NCI-H146 treated with DMSO at 0.1 percent for 48 hours (cell line): Measurements from ENCODE around the gene TNFRSF13B.
"Not testable (repeated sequence)": the region's sequence is repeated elsewhere in the genome, so short reads cannot be mapped to it uniquely, and the experiment has no call there.

Source experiments
- DNase-seq: peaks from one replicate; lab custom pipeline; 2025; ENCODE audit not compliant: unreplicated experiment; lab: John Stamatoyannopoulos, UW

Gene TNFRSF13B

DNA sequence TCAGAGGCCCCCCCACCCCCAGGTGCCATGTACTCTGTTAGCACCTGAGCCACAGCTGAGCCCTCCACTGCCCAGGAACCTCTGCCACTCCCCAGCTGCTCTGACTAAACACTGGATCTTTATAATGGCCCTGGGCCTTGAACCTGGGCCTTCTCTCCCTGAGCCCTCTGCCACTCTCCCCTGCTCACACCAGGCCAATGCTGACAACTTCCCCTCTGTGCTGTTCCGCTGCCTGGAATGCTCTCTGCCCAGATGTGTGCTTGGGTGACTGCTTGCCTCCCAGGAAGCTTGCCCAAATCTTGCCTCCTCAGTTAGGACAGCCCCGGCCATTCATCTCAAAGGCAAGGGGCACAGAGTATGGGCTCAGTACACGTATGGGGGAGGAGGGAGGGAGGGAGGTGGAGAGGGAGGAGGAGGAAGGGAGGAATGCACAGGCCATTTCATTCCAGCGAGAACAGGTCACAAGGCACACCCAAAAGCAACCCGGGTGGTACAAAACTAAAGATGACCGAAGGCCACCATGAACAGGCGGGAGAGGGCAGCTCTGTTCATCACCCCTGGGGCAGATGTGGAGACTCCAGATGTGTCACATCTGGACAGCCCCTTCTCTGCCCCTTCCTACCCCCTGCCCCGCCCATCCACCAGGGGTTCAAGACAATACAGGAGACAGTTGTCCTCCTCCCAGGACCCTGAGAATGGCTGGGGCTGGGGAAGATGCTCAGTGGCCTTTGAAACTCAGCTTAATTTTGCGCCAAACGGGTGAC, 15.3 kb upstream of the TNFRSF13B start:
- DNase-seq = no peak

DNA sequence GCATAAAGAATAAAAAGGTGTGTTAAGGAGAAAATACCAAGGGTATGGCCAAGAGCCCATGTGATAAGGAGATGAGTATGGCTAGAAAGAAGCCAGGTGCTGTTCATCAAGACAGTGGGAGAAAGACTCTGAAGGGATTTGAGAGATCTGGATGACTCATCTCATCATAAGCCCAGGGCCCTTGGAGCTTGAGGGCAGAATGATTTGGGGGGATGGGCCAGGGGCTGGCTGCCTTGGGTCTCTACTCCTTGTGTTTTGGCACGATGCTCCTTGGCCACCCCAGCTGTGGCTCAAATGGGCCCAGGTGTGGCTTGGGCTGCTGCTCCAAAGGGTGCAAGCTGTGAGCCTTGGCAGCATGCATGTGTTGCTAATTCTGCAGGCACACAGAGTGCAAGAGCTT, 14.5 kb upstream of the TNFRSF13B start:
- DNase-seq = no peak

DNA sequence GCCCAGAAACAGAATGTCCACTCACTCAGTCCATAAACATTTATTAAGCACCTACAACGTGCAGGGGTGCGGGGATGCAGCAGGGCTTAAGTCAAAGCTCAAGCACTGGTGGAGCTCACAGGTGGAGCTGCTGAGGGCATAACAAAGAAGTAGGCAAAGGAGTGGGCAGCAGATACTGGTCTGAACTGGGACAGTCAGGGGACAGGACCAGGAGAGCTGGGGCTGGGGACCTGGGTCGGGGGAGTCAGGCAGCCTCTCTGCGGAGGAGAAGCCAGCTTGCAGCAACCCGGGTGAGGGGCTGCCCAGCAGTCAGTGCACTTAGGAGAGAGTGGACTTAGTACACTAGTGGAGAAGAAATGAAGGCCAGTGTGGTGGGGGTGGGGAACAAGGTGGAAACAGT, 10.0 kb upstream of the TNFRSF13B start:
- DNase-seq = no peak

- peak; percentile 79 for DNase-seq
Observed at GRCh38 chr17:16980813-16981731, 9.2 kb upstream of the TNFRSF13B start.

DNA sequence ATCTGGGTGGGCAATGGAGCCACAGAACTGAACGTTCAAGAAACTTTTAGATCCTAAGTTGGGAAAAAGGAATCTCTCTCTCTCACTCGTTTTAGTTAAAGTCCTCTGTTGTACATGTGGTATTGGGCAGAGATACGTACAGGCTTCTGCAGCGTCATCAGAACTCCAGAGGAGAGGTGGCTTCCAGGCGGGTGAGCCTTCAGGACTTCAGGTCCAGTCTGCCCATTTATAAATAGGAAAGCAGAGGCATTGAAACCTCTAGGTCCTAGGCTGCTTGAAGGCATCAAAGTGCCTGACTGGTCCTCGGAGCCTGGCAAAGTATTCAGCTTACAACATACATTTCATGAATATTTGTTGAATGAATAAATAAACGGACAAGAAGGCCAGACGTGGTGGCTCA, 8.1 kb upstream of the TNFRSF13B start:
- DNase-seq = no peak

DNA sequence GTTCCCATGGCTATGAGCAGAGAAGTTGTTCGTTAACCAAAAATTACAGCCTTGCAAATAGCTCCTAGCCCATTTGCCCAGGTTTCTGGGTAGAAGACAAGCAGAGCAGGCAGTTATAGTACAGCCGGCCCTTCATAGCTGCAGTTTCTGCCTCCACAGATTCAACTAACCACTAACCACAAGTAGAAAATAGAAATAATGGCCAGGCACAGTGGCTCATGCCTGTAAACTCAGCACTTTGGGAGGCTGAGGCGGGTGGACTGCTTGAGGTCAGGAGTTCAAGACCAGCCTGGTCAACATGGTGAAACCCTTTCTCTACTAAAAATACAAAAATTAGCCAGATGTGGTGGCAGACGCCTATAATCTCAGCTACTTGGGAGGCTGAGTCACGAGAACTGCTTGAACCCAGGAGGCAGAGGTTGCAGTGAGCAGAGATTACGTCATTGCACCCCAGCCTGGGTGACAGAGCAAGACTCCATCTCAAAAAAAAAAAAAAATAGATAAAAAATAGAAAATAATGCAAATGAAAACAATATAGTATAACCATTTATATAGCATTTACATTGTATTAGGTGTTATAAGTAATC, 7.4 kb upstream of the TNFRSF13B start:
- DNase-seq = not testable (repeated sequence)

- DNase-seq = no peak
Observed at GRCh38 chr17:16977932-16978331, 6.0 kb upstream of the TNFRSF13B start.

GRCh38 chr17:16976725-16977550, 5.0 kb upstream of the TNFRSF13B start:
- no peak for DNase-seq

DNA sequence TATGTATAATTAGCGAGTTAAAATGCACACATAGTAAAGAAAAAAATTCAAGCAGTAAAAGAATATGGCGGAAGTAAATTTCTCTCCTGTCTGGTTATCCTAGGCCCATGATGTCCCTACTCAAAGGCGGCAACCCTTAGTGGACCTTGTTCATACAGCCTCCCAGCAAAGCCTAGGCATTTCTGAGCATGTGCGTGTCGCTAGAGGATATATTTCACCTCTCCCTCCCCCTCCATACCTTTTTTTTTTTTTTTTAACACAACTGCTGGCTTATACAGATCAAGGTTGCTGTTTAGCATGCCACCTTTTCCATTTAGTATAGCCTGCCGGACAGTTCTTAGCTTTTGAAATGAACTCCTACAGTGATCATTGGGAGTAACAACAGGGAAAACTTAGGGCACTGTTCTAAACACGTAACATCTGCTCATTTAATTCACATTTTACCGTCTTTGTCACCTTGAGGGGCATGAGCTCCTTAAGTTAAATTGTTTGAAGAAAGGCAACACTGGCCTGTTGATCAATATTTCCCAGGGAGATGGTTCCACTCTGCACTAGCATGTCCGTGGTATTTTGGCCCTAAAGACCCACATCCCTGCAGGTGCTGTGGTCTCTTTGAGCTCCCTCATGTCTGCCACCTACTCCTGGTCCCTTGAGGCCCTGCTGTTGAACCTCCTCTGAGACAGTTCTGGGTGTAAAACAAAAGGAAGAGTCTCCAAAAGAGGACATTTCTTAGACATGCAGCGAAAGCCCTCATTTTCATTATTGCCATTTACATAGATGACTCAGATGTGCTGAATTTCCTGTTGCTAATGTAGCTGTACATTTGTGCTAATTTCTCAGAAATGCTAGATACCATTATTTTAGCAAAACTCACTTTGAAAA, 4.1 kb upstream of the TNFRSF13B start:
- no peak for DNase-seq

GRCh38 chr17:16975277-16975651, 3.3 kb upstream of the TNFRSF13B start:
- no peak for DNase-seq

GRCh38 chr17:16974569-16975276, 2.8 kb upstream of the TNFRSF13B start:
- no peak for DNase-seq

DNA sequence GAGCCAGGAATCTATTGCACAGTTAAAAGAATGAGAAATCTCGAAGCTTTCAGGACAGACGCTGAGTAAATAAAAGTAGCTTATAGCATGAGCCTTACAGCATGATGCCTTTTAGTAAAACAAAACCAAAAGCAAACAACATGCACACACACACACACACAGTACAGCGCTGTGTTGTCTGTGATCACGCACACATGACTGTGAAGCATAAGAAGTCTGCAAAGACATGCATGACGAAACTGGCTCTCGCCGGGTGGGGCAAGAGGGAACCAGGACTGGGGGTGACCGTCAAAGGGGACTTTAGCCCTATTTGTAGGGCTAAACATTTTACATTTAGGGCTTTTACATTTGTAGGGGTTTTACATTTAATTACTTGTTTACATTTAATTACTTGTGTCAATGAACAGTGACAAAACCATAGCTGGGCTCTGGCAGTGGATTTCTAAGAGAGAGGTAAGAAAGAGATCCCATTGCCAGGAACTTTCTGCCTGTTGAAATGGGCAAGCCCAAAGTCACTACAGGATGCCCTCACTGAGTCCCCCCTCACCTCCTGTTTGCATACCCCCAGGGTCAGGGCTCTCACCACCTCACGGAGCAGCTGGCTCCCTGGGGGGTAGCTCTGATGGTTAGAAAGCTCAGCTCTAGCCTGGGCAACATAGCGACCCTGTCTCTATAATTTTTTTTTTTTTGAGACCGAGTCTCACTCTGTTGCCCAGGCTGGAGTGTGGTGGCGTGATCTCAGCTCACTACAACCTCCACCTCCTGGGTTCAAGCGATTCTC, 2.0 kb upstream of the TNFRSF13B start:
- no peak for DNase-seq

DNA sequence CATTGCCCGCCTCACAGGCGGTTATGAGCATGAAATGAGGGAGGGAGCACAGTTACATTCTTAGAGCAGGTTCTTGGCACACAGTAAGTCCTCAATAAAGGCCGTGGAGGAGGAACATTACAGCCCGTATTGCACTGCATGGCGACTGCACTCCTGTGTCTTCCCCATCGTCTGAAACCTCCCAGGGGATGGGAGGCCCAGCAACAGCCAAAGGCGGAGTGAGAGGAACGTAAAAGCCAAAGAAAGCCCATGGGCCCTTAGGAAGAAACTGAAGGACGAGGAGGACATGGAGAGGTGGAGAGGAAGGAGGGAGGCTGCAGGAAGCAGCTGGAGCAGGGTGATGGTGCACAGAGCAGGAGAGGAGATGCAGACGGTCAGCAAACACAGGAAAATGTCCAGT, 1.1 kb upstream of the TNFRSF13B start:
- not testable (repeated sequence) for DNase-seq

DNA sequence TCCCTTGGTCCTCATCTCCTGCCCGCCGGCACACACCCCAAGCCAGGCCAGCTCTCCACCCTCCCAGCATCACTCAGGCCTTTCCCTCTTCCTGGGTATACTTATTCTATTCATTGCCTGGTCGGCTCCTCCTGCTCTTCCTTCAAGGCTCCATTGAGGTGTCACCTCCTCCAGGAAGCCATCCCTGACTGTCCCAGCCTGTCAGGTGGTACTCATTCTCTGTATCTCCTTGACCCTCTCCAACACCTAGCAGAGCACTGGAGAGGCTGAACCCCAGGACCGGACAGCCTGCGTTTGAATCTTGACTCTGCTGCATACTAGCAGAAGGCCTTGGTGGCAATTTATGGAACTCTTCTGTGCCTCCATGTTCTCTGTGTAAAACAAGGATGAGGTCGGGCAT, 428 bp upstream of the TNFRSF13B start:
- DNase-seq = no peak

DNA sequence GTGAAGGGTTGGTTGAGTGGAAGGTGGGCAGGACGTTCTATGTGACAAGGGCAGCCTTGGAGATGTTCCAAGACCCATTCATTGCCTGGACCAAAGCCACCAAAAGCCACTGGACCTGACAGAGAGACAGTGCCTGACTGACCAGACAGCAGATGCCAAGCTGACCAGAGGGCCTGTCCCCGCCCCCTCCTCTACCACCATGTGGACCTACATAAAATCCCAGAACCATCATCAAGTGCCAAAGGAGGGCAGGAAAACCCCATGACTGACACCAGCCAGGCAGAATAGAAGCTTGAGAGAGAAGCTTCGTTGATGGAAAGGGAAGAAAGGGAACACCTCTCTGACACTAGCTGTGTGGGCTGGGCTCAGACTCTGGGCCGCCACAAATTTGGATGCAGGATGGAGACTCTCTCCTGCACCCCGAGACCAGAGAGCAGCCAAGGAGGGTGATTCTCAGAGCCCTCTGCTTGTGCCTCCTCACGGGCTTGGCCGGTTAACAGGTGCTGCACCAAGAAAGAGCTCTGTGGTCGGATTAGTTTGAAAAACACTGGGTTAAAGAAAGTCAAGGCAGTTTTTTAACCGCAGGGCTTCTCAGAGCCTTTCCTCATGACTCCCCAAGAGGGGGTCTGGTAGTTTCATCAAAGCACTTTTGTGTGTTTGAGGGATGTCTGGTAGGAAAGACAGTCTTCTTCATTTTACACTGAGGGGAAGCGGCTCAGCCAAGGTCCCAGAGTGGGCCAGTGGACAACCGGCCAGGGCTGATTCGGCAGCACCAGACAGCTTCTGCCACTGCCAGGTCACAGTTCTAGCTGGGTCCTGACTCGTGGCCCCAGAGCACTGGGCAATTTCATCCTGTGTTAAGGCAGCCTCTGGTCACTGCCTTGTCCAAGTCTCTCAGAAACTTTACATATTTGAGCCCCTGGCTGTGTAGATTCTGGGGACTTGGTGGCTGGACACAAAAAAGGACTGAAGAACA, 1.7 kb downstream of the TNFRSF13B start:
- no peak for DNase-seq

GRCh38 chr17:16968786-16969185, 3.1 kb downstream of the TNFRSF13B start:
- DNase-seq = no peak

- no peak for DNase-seq
Observed at GRCh38 chr17:16962804-16963203, 9.1 kb downstream of the TNFRSF13B start.
